Gastrocnemius medialis (tissue), 4 donors: ENCODE measurements around the gene APOH. TPM values are rescaled to one million over a fixed set of nuclear protein-coding genes. Genes with fewer than 3 reads are reported as not detected.

ENCODE experiments used
- ATAC-seq, 2 donors: fragments of 150-250 bp; one replicate each; pipeline ENCODE4 v1.9.1; 2016
- DNase-seq, 2 donors: peaks; one replicate each; pipeline ENCODE4 v3.0.0-alpha.2; 2019
- H3K27ac ChIP-seq, 4 donors: fragments of 200-600 bp; sonication (generic); 1 replicate in 1 of 4; 2 replicates in 3 of 4; pipeline ENCODE4 v1.5.1; 2016 to 2018; ENCODE audit warnings: mild to moderate bottlenecking in 2 of 4, moderate library complexity in 1 of 4
- H3K27me3 ChIP-seq, 3 donors: fragments of 200-600 bp; sonication (generic) in 2 of 3; 1 replicate in 1 of 3; 2 replicates in 2 of 3; pipeline versions ENCODE4 v1.5.1 to v1.6.0; 2016 to 2019; ENCODE audit warnings: mild to moderate bottlenecking in 1 of 3, moderate library complexity in 1 of 3
- H3K36me3 ChIP-seq, 2 donors: fragments of 200-600 bp; sonication (generic) in 1 of 2; one replicate each; pipeline ENCODE4 v1.5.1; 2017 to 2018
- H3K4me1 ChIP-seq, 2 donors: fragments of 200-600 bp; sonication (generic) in 1 of 2; one replicate each; pipeline ENCODE4 v1.5.1; 2016 to 2017; ENCODE audit warnings: mild to moderate bottlenecking in 2 of 2
- H3K4me3 ChIP-seq, 4 donors: fragments of 200-600 bp; sonication (generic) in 3 of 4; 1 replicate in 1 of 4; 2 replicates in 3 of 4; pipeline ENCODE4 v1.5.1; 2016 to 2019; ENCODE audit warnings: mild to moderate bottlenecking in 2 of 4
- H3K9me3 ChIP-seq, 3 donors: fragments of 200-600 bp; sonication (generic) in 2 of 3; 1 replicate in 1 of 3; 2 replicates in 2 of 3; pipeline ENCODE4 v1.5.1; 2016 to 2019
- POLR2A ChIP-seq, 2 donors: fragments of 450-650 bp; IDR thresholded peaks; one replicate each; pipeline ENCODE4 v1.6.1; 2017; ENCODE audit warnings: antibody characterized with exemption in 2 of 2, mild to moderate bottlenecking in 2 of 2, moderate library complexity in 2 of 2
- in situ Hi-C, 4 donors: fragments of 200-750 bp; cut with MboI; loops; one replicate each; pipeline versions ENCODE4 v1.15.0 to v1.8.0; 2017; ENCODE audit warnings: low sequenced_read_pairs in 4 of 4
- intact Hi-C: fragments of 100-400 bp; cut with DNase I; formaldehyde crosslinking; loops from one replicate; pipeline ENCODE4 v1.15.1; 2023; ENCODE audit warnings: low total_unique reads
- total RNA-seq, 4 donors: library from RNA; depleted of rRNA; stranded (reverse); fragments of >200 nt; gene quantifications; one replicate each; pipeline versions ENCODE4 v1.1.0 to v1.2.3, GENCODE V29; 2016
- TF ChIP-seq, protein P1 (sequence below), 5 experiments: fragments of 450-650 bp in 3 of 5; fragments of 200-600 bp in 2 of 5; sonication (generic) in 2 of 5; IDR thresholded peaks in 4 of 5; conservative IDR thresholded peaks in 1 of 5; 1 replicate in 4 of 5; 2 replicates in 1 of 5; pipeline ENCODE4 v1.5.1; 2016 to 2019; ENCODE audit warnings: antibody characterized with exemption in 5 of 5, mild to moderate bottlenecking in 3 of 5, moderate library complexity in 3 of 5

Gene APOH
- total RNA-seq, 4 donors from 2014 or later = 4.4 to 11.5 TPM; not detected in 2

GRCh38 chr17:66268247-66268927 is 39.2 kb upstream of the APOH start:
- H3K36me3 ChIP-seq = no peaks in the 10 kb centered on the region
- no peaks in the 10 kb centered on the region for H3K4me1 ChIP-seq
- H3K9me3 ChIP-seq = no peaks in the 10 kb centered on the region
- no peak overlapping the region for H3K27ac ChIP-seq
- no peak overlapping the region for H3K4me3 ChIP-seq
- TF ChIP-seq POLR2A (IDR thresholded peaks at IDR 0.05) = no peak
- TF ChIP-seq, protein P1, sequence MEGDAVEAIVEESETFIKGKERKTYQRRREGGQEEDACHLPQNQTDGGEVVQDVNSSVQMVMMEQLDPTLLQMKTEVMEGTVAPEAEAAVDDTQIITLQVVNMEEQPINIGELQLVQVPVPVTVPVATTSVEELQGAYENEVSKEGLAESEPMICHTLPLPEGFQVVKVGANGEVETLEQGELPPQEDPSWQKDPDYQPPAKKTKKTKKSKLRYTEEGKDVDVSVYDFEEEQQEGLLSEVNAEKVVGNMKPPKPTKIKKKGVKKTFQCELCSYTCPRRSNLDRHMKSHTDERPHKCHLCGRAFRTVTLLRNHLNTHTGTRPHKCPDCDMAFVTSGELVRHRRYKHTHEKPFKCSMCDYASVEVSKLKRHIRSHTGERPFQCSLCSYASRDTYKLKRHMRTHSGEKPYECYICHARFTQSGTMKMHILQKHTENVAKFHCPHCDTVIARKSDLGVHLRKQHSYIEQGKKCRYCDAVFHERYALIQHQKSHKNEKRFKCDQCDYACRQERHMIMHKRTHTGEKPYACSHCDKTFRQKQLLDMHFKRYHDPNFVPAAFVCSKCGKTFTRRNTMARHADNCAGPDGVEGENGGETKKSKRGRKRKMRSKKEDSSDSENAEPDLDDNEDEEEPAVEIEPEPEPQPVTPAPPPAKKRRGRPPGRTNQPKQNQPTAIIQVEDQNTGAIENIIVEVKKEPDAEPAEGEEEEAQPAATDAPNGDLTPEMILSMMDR (IDR thresholded peaks at IDR 0.05 in 4 of 5, conservative IDR thresholded peaks at IDR 0.05 in 1 of 5) = no peak
- no peaks in the 10 kb centered on the region for H3K27me3 ChIP-seq
- ATAC-seq (no peak), DNase-seq (no peak)
- intact Hi-C loops = no loop called here
- in situ Hi-C loops = loop anchor here in 1 of 4 donors (25.0 kb wide), 1 partner anchor 644 kb away; no protein-coding TSS in a partner anchor

GRCh38 chr17:66264696-66265095 is 35.5 kb upstream of the APOH start:
- Histone ChIP-seq H3K4me1 (no peaks in the 10 kb centered on the region), H3K9me3 (no peaks in the 10 kb centered on the region), H3K27ac (no peak overlapping the region), H3K36me3 (no peaks in the 10 kb centered on the region), H3K27me3 (no peaks in the 10 kb centered on the region), H3K4me3 (no peak overlapping the region)
- intact Hi-C loops (no loop called here), in situ Hi-C loops (loop anchor here in 1 of 4 donors (25.0 kb wide), 1 partner anchor 648 kb away; no protein-coding TSS in a partner anchor)
- TF ChIP-seq, protein P1 (IDR thresholded peaks at IDR 0.05 in 4 of 5, conservative IDR thresholded peaks at IDR 0.05 in 1 of 5) = no peak
- TF ChIP-seq POLR2A (IDR thresholded peaks at IDR 0.05) = no peak
- DNase-seq = no peak
- ATAC-seq = no peak

DNA sequence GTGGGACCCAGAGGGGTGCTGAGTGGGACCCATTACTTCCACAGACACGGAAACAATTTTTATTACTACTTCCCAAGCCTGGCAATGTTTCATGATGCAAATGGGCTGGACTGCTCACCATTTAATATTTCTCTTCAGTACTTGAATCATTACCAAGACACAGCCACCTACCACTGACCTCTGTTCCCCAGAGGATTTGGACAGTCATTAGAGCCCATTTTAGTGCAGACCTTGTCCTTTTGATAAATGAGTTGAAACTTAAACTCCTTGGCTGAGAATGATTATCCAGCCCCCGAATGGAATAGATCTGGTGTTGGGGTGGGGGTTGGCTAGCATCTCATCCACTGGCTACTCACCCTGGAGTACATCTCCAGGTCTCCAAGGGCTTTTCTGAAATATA is 33.6 kb upstream of the APOH start:
- no peak for TF ChIP-seq POLR2A (IDR thresholded peaks at IDR 0.05)
- TF ChIP-seq, protein P1 (IDR thresholded peaks at IDR 0.05 in 4 of 5, conservative IDR thresholded peaks at IDR 0.05 in 1 of 5) = no peak
- ATAC-seq = no peak

GRCh38 chr17:66260688-66261087 is 31.5 kb upstream of the APOH start:
- DNase-seq (no peak), ATAC-seq (no peak)
- no peaks in the 10 kb centered on the region for H3K36me3 ChIP-seq
- no peaks in the 10 kb centered on the region for H3K9me3 ChIP-seq
- no peak overlapping the region for H3K4me3 ChIP-seq
- in situ Hi-C loops (loop anchor here in 1 of 4 donors (25.0 kb wide), 1 partner anchor 652 kb away; no protein-coding TSS in a partner anchor), intact Hi-C loops (no loop called here)
- H3K27ac ChIP-seq = no peak overlapping the region
- no peaks in the 10 kb centered on the region for H3K27me3 ChIP-seq
- H3K4me1 ChIP-seq = no peaks in the 10 kb centered on the region
- TF ChIP-seq, protein P1 (IDR thresholded peaks at IDR 0.05 in 4 of 5, conservative IDR thresholded peaks at IDR 0.05 in 1 of 5) = no peak
- TF ChIP-seq POLR2A (IDR thresholded peaks at IDR 0.05) = no peak

More for the DNA sequence above, 33.6 kb upstream of the APOH start:
- no peaks in the 10 kb centered on the region for H3K4me1 ChIP-seq
- no peaks in the 10 kb centered on the region for H3K36me3 ChIP-seq
- H3K9me3 ChIP-seq = no peaks in the 10 kb centered on the region
- no peak overlapping the region for H3K4me3 ChIP-seq
- H3K27me3 ChIP-seq = no peaks in the 10 kb centered on the region
- in situ Hi-C loops (loop anchor here in 1 of 4 donors (25.0 kb wide), 1 partner anchor 650 kb away; no protein-coding TSS in a partner anchor), intact Hi-C loops (no loop called here)
- no peak for DNase-seq
- no peak overlapping the region for H3K27ac ChIP-seq
